GM23338 (cell line): ENCODE measurements around the gene C19orf25. TPM values are rescaled to one million over a fixed set of nuclear protein-coding genes. Genes with fewer than 3 reads are reported as not detected.
A peak's percentile ranks its signal among the peaks of the same experiment; 100 is the strongest.

Experiments
- ATAC-seq: fragments of 200-7000 bp; cut with Tn5 transposase; 3 replicates; pipeline ENCODE4 v1.9.1; 2020
- DNase-seq: peaks from one replicate; pipeline ENCODE4 v3.0.0-alpha.2; 2015; ENCODE audit warnings: low spot score
- H2AFZ ChIP-seq: fragments of 200-600 bp; sonication (generic); 2 replicates; pipeline ENCODE4 v1.8.0; 2016; ENCODE audit warnings: antibody characterized with exemption, mild to moderate bottlenecking, moderate library complexity
- H3F3A ChIP-seq: fragments of 200-600 bp; sonication (generic); replicated peaks from 2 replicates; pipeline ENCODE4 v1.8.0; 2017; ENCODE audit warnings: antibody characterized with exemption, mixed run types, low read depth
- H3K27ac ChIP-seq: fragments of 200-600 bp; sonication (generic); 2 replicates; pipeline ENCODE4 v1.6.1; 2016; ENCODE audit warnings: low read depth
- H3K27me3 ChIP-seq: fragments of 200-600 bp; sonication (generic); 2 replicates; pipeline ENCODE4 v1.8.0; 2016; ENCODE audit warnings: mild to moderate bottlenecking, mixed run types, moderate library complexity; ENCODE audit not compliant: insufficient read depth
- H3K36me3 ChIP-seq: fragments of 200-600 bp; sonication (generic); 2 replicates; pipeline ENCODE4 v1.8.0; 2016; ENCODE audit warnings: mild to moderate bottlenecking; ENCODE audit not compliant: insufficient read depth
- H3K4me1 ChIP-seq: fragments of 200-600 bp; sonication (generic); 2 replicates; pipeline ENCODE4 v1.8.0; 2016; ENCODE audit warnings: mild to moderate bottlenecking, moderate library complexity; ENCODE audit not compliant: insufficient read depth
- H3K4me2 ChIP-seq: fragments of 200-600 bp; sonication (generic); 2 replicates; pipeline ENCODE4 v1.7.1; 2017; ENCODE audit warnings: mixed run types
- H3K4me3 ChIP-seq: fragments of 200-600 bp; sonication (generic); 2 replicates; pipeline ENCODE4 v1.6.1; 2016; ENCODE audit warnings: mixed run types
- H3K79me2 ChIP-seq: fragments of 200-600 bp; sonication (generic); replicated peaks from 2 replicates; pipeline ENCODE4 v1.8.0; 2017; ENCODE audit warnings: mild to moderate bottlenecking; ENCODE audit not compliant: insufficient read depth
- H3K9me2 ChIP-seq: fragments of 200-600 bp; sonication (generic); 2 replicates; pipeline ENCODE4 v1.8.0; 2017; ENCODE audit not compliant: insufficient read depth
- H4K20me1 ChIP-seq: fragments of 200-600 bp; sonication (generic); replicated peaks from 2 replicates; pipeline ENCODE4 v1.8.0; 2017; ENCODE audit warnings: mild to moderate bottlenecking; ENCODE audit not compliant: insufficient read depth
- H3K27ac Mint-ChIP-seq: 2 replicates; pipeline ENCODE4 v1.8.0; 2020; ENCODE audit warnings: inconsistent platforms, mild to moderate bottlenecking, moderate library complexity, mixed read lengths
- H3K27me3 Mint-ChIP-seq: 3 replicates; pipeline ENCODE4 v1.8.0; 2022; ENCODE audit warnings: low read depth, mild to moderate bottlenecking, moderate library complexity, mixed read lengths, inconsistent platforms; ENCODE audit not compliant: insufficient read depth, poor library complexity
- H3K36me3 Mint-ChIP-seq: 3 replicates; pipeline ENCODE4 v1.8.0; 2021; ENCODE audit warnings: low read depth, mild to moderate bottlenecking, inconsistent platforms, moderate library complexity, mixed read lengths
- H3K4me1 Mint-ChIP-seq: 3 replicates; pipeline ENCODE4 v1.8.0; 2020; ENCODE audit warnings: mild to moderate bottlenecking, inconsistent platforms, mixed read lengths
- H3K4me3 Mint-ChIP-seq: 3 replicates; pipeline ENCODE4 v1.8.0; 2021; ENCODE audit warnings: moderate library complexity, mild to moderate bottlenecking, inconsistent platforms, mixed read lengths
- H3K9me3 Mint-ChIP-seq: 3 replicates; pipeline ENCODE4 v1.8.0; 2020; ENCODE audit warnings: moderate library complexity, mild to moderate bottlenecking, inconsistent platforms, mixed read lengths
- CREB1 ChIP-seq: fragments of 250-450 bp; sonication (Bioruptor Pico); IDR thresholded peaks from 2 replicates; pipeline ENCODE4 v1.5.0; 2020; ENCODE audit warnings: low read depth, mild to moderate bottlenecking, moderate library complexity
- EZH2phosphoT487 ChIP-seq: fragments of 200-600 bp; sonication (generic); IDR thresholded peaks from one replicate; pipeline ENCODE4 v1.8.1; 2018; ENCODE audit warnings: antibody characterized with exemption; ENCODE audit not compliant: unreplicated experiment
- NANOG ChIP-seq: IDR thresholded peaks from 2 replicates; pipeline ENCODE4 v1.6.1; 2016; ENCODE audit warnings: antibody characterized with exemption, borderline replicate concordance
- POLR2AphosphoS5 ChIP-seq: IDR thresholded peaks from 2 replicates; pipeline ENCODE4 v1.6.1; 2016; ENCODE audit warnings: antibody characterized with exemption, low read depth
- STAT1 ChIP-seq: IDR thresholded peaks from one replicate; pipeline ENCODE4 v1.6.1; 2016; ENCODE audit warnings: antibody characterized with exemption; ENCODE audit not compliant: unreplicated experiment
- ZNF114 ChIP-seq: fragments of 250-450 bp; sonication (Bioruptor Pico); IDR thresholded peaks from 2 replicates; pipeline ENCODE4 v1.5.0; 2020; ENCODE audit warnings: mild to moderate bottlenecking, moderate library complexity
- ZNF331 ChIP-seq: fragments of 250-450 bp; sonication (Bioruptor Pico); IDR thresholded peaks from 2 replicates; pipeline ENCODE4 v1.5.0; 2020; ENCODE audit warnings: low read depth, mild to moderate bottlenecking, moderate library complexity
- polyA plus RNA-seq: library from polyadenylated mRNA; unstranded; fragments of >200 nt; fragmentation: Nextera tagmentation; extraction: Ambion mirVana; gene quantifications from 2 replicates; pipeline ENCODE4 v1.2.1, GENCODE V29; 2016
- total RNA-seq: library from RNA; depleted of rRNA; stranded (reverse); fragments of >200 nt; shearing (Covaris generic); gene quantifications from 2 replicates; pipeline ENCODE4 v1.2.3, GENCODE V29; 2014
- TF ChIP-seq, protein P1 (sequence below): IDR thresholded peaks from one replicate; pipeline ENCODE4 v1.6.1; 2018; ENCODE audit warnings: antibody characterized with exemption; ENCODE audit not compliant: unreplicated experiment
- TF ChIP-seq, protein P2 (sequence below): fragments of 250-450 bp; sonication (Bioruptor Pico); IDR thresholded peaks from 2 replicates; pipeline ENCODE4 v1.5.0; 2020; ENCODE audit warnings: mild to moderate bottlenecking, moderate library complexity
- TF ChIP-seq, protein P3 (sequence below), 2 experiments: fragments of 200-600 bp in 1 of 2; sonication (generic) in 1 of 2; conservative IDR thresholded peaks; 2 replicates each; pipeline versions ENCODE4 v1.5.1 to v1.6.1; 2016 to 2017; ENCODE audit warnings: antibody characterized with exemption in 2 of 2, low read depth in 2 of 2, mild to moderate bottlenecking in 2 of 2, moderate library complexity in 1 of 2

C19orf25 gene
- total and polyA plus RNA-seq, 2 experiments from 2014 or later = 43.5 to 61.1 TPM

DNA sequence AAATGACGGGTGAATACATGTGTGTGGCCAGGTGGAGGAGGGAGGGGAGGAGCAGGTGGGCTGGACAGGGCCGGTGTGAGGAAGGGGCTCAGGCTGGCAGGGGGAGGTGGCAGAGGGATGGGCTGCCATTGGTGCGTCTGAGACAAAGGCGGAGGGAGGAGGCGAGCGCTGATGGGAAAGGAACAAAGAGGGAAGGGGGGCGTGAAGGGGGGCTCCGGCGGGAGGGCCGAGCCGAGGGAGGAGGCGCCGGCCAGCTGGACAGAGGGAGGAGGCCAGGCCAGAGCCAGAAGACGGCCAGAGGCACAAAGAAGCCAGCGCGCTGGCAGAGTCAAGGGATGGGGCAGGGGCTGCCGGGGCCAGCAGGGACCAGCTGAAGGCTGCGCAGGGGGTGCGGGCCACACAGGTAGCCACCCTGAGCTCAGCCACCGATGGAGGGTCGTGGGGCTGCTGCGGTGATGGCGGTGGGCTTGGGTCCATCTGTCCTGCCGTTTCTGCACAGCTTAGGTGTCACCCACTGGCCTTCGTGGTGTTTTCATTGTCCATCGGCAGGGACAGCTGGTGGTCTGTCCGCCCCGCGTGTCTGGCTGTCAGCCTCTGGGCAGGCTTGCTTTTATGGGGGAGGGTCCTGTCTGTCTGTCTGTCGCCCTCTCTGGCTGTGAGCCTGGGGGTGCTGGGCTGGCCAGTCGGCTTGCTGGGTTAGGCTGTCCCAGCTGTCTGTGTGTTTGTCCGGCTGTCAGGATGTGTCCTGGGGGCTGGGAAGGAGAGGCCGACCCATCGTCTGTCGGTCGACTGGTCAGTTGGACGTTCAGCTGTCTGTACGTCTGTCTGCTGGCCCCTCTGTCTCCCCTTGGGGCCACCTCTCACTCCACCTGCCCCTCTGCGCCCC, 26.9 kb downstream of the C19orf25 start (continued):
- TF ChIP-seq, protein P1, sequence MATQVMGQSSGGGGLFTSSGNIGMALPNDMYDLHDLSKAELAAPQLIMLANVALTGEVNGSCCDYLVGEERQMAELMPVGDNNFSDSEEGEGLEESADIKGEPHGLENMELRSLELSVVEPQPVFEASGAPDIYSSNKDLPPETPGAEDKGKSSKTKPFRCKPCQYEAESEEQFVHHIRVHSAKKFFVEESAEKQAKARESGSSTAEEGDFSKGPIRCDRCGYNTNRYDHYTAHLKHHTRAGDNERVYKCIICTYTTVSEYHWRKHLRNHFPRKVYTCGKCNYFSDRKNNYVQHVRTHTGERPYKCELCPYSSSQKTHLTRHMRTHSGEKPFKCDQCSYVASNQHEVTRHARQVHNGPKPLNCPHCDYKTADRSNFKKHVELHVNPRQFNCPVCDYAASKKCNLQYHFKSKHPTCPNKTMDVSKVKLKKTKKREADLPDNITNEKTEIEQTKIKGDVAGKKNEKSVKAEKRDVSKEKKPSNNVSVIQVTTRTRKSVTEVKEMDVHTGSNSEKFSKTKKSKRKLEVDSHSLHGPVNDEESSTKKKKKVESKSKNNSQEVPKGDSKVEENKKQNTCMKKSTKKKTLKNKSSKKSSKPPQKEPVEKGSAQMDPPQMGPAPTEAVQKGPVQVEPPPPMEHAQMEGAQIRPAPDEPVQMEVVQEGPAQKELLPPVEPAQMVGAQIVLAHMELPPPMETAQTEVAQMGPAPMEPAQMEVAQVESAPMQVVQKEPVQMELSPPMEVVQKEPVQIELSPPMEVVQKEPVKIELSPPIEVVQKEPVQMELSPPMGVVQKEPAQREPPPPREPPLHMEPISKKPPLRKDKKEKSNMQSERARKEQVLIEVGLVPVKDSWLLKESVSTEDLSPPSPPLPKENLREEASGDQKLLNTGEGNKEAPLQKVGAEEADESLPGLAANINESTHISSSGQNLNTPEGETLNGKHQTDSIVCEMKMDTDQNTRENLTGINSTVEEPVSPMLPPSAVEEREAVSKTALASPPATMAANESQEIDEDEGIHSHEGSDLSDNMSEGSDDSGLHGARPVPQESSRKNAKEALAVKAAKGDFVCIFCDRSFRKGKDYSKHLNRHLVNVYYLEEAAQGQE = peak; percentile 5

DNA sequence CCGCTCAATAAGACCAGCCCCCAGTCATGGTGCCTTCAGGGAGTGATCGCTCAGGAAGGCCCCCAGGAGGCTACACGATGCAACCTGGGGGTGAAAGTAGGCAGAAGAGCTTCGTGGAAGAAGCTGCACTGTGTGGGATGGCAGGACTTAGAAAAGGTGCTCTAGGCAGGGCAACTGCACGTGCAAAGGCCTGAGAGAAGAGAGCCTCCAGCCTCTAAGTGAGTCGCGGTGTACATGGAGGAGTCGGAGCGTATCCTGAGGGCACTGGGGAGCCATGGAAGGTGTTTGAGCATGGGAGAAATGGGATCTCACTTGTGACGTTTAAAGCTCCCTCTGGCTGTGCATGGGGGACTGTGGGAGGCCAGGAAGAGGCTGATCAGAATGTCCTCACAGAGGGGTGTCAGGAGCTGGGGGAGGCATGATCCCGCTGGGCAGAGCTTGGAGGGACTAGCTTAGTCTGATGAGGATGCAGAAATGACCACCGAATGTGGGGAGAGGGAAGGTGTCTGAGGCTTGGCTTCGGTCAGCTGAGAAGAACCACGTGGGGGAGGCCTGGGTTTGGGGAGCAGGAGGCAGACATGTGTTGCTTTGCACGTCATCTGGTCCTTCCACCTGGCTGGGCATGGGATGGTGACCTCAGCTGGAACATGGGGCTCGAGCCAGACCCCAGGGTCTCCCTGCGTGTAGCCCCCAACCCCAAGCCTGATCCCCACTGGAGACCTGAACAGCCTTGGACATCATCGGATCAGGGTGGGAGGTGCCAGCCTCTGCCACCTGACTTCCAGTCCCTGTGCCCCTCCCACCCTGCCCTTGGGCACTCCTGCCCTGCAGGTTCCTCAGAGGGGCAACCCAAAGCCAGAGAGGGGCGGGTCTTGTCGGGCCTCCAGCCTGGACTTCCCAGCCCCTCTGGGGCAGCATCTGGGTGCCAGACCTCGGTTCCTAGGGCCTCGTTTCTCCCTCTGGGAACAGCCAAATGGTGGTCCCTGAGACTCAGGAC, 28.0 kb downstream of the C19orf25 start:
- H3K4me3 ChIP-seq = peak overlapping the region; percentile 61; the same call in 1 of the 2 replicates
- H4K20me1 ChIP-seq = no peaks in the 10 kb centered on the region
- H3K4me1 ChIP-seq = peaks cover 23% of the 10 kb centered on the region; the same call in 1 of the 2 replicates
- 0 out of 2 replicates have a peak, but pooled peaks cover 3% of the 10 kb centered on the region for H3K79me2 ChIP-seq
- Mint-ChIP-seq H3K4me3 (peak overlapping the region; percentile 68), H3K9me3 (no peaks in the 10 kb centered on the region; the same call in 2 of the 3 replicates), H3K27ac (no peak overlapping the region), H3K27me3 (peaks cover 58% of the 10 kb centered on the region), H3K36me3 (no peaks in the 10 kb centered on the region; the same call in 2 of the 3 replicates), H3K4me1 (peaks cover 38% of the 10 kb centered on the region)
- DNase-seq (no peak), ATAC-seq (no peak)
- no peaks in the 10 kb centered on the region for H3K36me3 ChIP-seq
- H3K9me2 ChIP-seq = no peaks in the 10 kb centered on the region
- H3K27ac ChIP-seq = no peak overlapping the region
- peaks cover 45% of the 10 kb centered on the region for H3K27me3 ChIP-seq
- peak overlapping the region; percentile 88 for H3K4me2 ChIP-seq
- H3F3A ChIP-seq = peaks cover 21% of the 10 kb centered on the region
- no peak overlapping the region for H2AFZ ChIP-seq
- TF ChIP-seq, protein P2, sequence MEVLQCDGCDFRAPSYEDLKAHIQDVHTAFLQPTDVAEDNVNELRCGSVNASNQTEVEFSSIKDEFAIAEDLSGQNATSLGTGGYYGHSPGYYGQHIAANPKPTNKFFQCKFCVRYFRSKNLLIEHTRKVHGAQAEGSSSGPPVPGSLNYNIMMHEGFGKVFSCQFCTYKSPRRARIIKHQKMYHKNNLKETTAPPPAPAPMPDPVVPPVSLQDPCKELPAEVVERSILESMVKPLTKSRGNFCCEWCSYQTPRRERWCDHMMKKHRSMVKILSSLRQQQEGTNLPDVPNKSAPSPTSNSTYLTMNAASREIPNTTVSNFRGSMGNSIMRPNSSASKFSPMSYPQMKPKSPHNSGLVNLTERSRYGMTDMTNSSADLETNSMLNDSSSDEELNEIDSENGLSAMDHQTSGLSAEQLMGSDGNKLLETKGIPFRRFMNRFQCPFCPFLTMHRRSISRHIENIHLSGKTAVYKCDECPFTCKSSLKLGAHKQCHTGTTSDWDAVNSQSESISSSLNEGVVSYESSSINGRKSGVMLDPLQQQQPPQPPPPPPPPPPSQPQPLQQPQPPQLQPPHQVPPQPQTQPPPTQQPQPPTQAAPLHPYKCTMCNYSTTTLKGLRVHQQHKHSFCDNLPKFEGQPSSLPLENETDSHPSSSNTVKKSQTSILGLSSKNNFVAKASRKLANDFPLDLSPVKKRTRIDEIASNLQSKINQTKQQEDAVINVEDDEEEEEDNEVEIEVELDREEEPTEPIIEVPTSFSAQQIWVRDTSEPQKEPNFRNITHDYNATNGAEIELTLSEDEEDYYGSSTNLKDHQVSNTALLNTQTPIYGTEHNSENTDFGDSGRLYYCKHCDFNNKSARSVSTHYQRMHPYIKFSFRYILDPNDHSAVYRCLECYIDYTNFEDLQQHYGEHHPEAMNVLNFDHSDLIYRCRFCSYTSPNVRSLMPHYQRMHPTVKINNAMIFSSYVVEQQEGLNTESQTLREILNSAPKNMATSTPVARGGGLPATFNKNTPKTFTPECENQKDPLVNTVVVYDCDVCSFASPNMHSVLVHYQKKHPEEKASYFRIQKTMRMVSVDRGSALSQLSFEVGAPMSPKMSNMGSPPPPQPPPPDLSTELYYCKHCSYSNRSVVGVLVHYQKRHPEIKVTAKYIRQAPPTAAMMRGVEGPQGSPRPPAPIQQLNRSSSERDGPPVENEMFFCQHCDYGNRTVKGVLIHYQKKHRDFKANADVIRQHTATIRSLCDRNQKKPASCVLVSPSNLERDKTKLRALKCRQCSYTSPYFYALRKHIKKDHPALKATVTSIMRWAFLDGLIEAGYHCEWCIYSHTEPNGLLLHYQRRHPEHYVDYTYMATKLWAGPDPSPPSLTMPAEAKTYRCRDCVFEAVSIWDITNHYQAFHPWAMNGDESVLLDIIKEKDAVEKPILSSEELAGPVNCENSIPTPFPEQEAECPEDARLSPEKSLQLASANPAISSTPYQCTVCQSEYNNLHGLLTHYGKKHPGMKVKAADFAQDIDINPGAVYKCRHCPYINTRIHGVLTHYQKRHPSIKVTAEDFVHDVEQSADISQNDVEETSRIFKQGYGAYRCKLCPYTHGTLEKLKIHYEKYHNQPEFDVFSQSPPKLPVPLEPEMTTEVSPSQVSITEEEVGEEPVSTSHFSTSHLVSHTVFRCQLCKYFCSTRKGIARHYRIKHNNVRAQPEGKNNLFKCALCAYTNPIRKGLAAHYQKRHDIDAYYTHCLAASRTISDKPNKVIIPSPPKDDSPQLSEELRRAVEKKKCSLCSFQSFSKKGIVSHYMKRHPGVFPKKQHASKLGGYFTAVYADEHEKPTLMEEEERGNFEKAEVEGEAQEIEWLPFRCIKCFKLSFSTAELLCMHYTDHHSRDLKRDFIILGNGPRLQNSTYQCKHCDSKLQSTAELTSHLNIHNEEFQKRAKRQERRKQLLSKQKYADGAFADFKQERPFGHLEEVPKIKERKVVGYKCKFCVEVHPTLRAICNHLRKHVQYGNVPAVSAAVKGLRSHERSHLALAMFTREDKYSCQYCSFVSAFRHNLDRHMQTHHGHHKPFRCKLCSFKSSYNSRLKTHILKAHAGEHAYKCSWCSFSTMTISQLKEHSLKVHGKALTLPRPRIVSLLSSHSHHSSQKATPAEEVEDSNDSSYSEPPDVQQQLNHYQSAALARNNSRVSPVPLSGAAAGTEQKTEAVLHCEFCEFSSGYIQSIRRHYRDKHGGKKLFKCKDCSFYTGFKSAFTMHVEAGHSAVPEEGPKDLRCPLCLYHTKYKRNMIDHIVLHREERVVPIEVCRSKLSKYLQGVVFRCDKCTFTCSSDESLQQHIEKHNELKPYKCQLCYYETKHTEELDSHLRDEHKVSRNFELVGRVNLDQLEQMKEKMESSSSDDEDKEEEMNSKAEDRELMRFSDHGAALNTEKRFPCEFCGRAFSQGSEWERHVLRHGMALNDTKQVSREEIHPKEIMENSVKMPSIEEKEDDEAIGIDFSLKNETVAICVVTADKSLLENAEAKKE (CRISPR knock-in tag) = no peak
- no peak for TF ChIP-seq POLR2AphosphoS5
- TF ChIP-seq NANOG = no peak
- TF ChIP-seq, protein P3, sequence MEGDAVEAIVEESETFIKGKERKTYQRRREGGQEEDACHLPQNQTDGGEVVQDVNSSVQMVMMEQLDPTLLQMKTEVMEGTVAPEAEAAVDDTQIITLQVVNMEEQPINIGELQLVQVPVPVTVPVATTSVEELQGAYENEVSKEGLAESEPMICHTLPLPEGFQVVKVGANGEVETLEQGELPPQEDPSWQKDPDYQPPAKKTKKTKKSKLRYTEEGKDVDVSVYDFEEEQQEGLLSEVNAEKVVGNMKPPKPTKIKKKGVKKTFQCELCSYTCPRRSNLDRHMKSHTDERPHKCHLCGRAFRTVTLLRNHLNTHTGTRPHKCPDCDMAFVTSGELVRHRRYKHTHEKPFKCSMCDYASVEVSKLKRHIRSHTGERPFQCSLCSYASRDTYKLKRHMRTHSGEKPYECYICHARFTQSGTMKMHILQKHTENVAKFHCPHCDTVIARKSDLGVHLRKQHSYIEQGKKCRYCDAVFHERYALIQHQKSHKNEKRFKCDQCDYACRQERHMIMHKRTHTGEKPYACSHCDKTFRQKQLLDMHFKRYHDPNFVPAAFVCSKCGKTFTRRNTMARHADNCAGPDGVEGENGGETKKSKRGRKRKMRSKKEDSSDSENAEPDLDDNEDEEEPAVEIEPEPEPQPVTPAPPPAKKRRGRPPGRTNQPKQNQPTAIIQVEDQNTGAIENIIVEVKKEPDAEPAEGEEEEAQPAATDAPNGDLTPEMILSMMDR (conservative IDR thresholded peaks at IDR 0.05; ENCODE audit: low read depth in 2 of 2) = no peak
- TF ChIP-seq ZNF331 (CRISPR knock-in tag) = no peak
- no peak for TF ChIP-seq STAT1
- no peak for TF ChIP-seq EZH2phosphoT487
- no peak for TF ChIP-seq CREB1
- no peak for TF ChIP-seq ZNF114 (CRISPR knock-in tag)
